Measurements from ENCODE around the gene CDH4. TPM values are rescaled to one million over a fixed set of nuclear protein-coding genes. Genes with fewer than 3 reads are reported as not detected.

Gene CDH4
- total RNA-seq, 1 donor from 2014 or later = 3.2 TPM

- Mint-ChIP-seq H3K27me3 (ENCODE audit: low read depth, unreplicated experiment) (peaks cover 48% of the 10 kb centered on the region), H3K4me3 (ENCODE audit: unreplicated experiment) (no peak overlapping the region), H3K4me1 (ENCODE audit: low read depth, unreplicated experiment) (no peaks in the 10 kb centered on the region), H3K9me3 (ENCODE audit: unreplicated experiment) (peaks cover 2% of the 10 kb centered on the region), H3K27ac (ENCODE audit: unreplicated experiment) (no peak overlapping the region), H3K36me3 (ENCODE audit: low read depth, unreplicated experiment) (peaks cover 2% of the 10 kb centered on the region)
- no peak overlapping the region for H3K27ac ChIP-seq (ENCODE audit: low read depth, low read length)
- H3K9me3 ChIP-seq (ENCODE audit: insufficient read depth, low read depth, low read length) = peaks cover 2% of the 10 kb centered on the region
- DNase-seq (ENCODE audit: low read depth) = no peak
- no peak overlapping the region for H3K4me2 ChIP-seq (ENCODE audit: low read length)
- H3K4me1 ChIP-seq (ENCODE audit: insufficient read depth, low read length) = no peaks in the 10 kb centered on the region
- no peaks in the 10 kb centered on the region for H3K27me3 ChIP-seq (ENCODE audit: insufficient read depth, low read length)
- H3K9ac ChIP-seq (ENCODE audit: low read length) = no peak overlapping the region
- H3K79me2 ChIP-seq (ENCODE audit: insufficient read depth, low read length) = no peaks in the 10 kb centered on the region
- no peaks in the 10 kb centered on the region for H3K36me3 ChIP-seq (ENCODE audit: insufficient read depth, low read length)
- H3K4me3 ChIP-seq (ENCODE audit: insufficient read depth, low read depth, low read length) = no peak overlapping the region
- FAIRE-seq = no peak
- H4K20me1 ChIP-seq (ENCODE audit: insufficient read depth, low read length) = no peaks in the 10 kb centered on the region
- no peak overlapping the region for H2AFZ ChIP-seq (ENCODE audit: low read depth, low read length)
- TF ChIP-seq EZH2 (IDR thresholded peaks at IDR 0.05; ENCODE audit: insufficient read depth, low read length) (no peak), CTCF (IDR thresholded peaks at IDR 0.05; ENCODE audit: insufficient read depth, low read depth, low read length) (no peak)
Observed at GRCh38 chr20:61847420-61847748, 595.3 kb downstream of the CDH4 start.

- no peak overlapping the region for H3K4me2 ChIP-seq (ENCODE audit: low read length)
- H3K9me3 ChIP-seq (ENCODE audit: insufficient read depth, low read depth, low read length) = peaks cover 2% of the 10 kb centered on the region
- FAIRE-seq (no peak), DNase-seq (ENCODE audit: low read depth) (no peak)
- Mint-ChIP-seq H3K36me3 (ENCODE audit: low read depth, unreplicated experiment) (peaks cover 2% of the 10 kb centered on the region), H3K27ac (ENCODE audit: unreplicated experiment) (no peak overlapping the region), H3K9me3 (ENCODE audit: unreplicated experiment) (peaks cover 2% of the 10 kb centered on the region), H3K27me3 (ENCODE audit: low read depth, unreplicated experiment) (peaks cover 48% of the 10 kb centered on the region), H3K4me3 (ENCODE audit: unreplicated experiment) (no peak overlapping the region), H3K4me1 (ENCODE audit: low read depth, unreplicated experiment) (no peaks in the 10 kb centered on the region)
- no peaks in the 10 kb centered on the region for H3K4me1 ChIP-seq (ENCODE audit: insufficient read depth, low read length)
- no peak overlapping the region for H3K9ac ChIP-seq (ENCODE audit: low read length)
- TF ChIP-seq CTCF (IDR thresholded peaks at IDR 0.05; ENCODE audit: insufficient read depth, low read depth, low read length) = no peak
- TF ChIP-seq EZH2 (IDR thresholded peaks at IDR 0.05; ENCODE audit: insufficient read depth, low read length) = no peak
- no peaks in the 10 kb centered on the region for H4K20me1 ChIP-seq (ENCODE audit: insufficient read depth, low read length)
- no peak overlapping the region for H2AFZ ChIP-seq (ENCODE audit: low read depth, low read length)
- H3K36me3 ChIP-seq (ENCODE audit: insufficient read depth, low read length) = no peaks in the 10 kb centered on the region
- H3K27me3 ChIP-seq (ENCODE audit: insufficient read depth, low read length) = no peaks in the 10 kb centered on the region
- H3K79me2 ChIP-seq (ENCODE audit: insufficient read depth, low read length) = no peaks in the 10 kb centered on the region
- H3K4me3 ChIP-seq (ENCODE audit: insufficient read depth, low read depth, low read length) = no peak overlapping the region
- H3K27ac ChIP-seq (ENCODE audit: low read depth, low read length) = no peak overlapping the region
Observed at GRCh38 chr20:61847986-61848385, 595.9 kb downstream of the CDH4 start.

- H3K4me3 Mint-ChIP-seq (ENCODE audit: unreplicated experiment) = no peak overlapping the region
Observed at GRCh38 chr20:61848851-61849250, 596.8 kb downstream of the CDH4 start.

More at GRCh38 chr20:61848851-61849250, 596.8 kb downstream of the CDH4 start:
- H4K20me1 ChIP-seq (ENCODE audit: insufficient read depth, low read length) = no peaks in the 10 kb centered on the region
- peaks cover 2% of the 10 kb centered on the region for H3K9me3 ChIP-seq (ENCODE audit: insufficient read depth, low read depth, low read length)
- FAIRE-seq = no peak
- Mint-ChIP-seq H3K4me1 (ENCODE audit: low read depth, unreplicated experiment) (no peaks in the 10 kb centered on the region), H3K27me3 (ENCODE audit: low read depth, unreplicated experiment) (peaks cover 46% of the 10 kb centered on the region), H3K36me3 (ENCODE audit: low read depth, unreplicated experiment) (peaks cover 2% of the 10 kb centered on the region), H3K9me3 (ENCODE audit: unreplicated experiment) (peaks cover 2% of the 10 kb centered on the region), H3K27ac (ENCODE audit: unreplicated experiment) (no peak overlapping the region)
- H3K27ac ChIP-seq (ENCODE audit: low read depth, low read length) = no peak overlapping the region
- TF ChIP-seq CTCF (IDR thresholded peaks at IDR 0.05; ENCODE audit: insufficient read depth, low read depth, low read length) (no peak), EZH2 (IDR thresholded peaks at IDR 0.05; ENCODE audit: insufficient read depth, low read length) (no peak)
- no peaks in the 10 kb centered on the region for H3K36me3 ChIP-seq (ENCODE audit: insufficient read depth, low read length)
- H3K4me2 ChIP-seq (ENCODE audit: low read length) = no peak overlapping the region
- H3K9ac ChIP-seq (ENCODE audit: low read length) = no peak overlapping the region
- H2AFZ ChIP-seq (ENCODE audit: low read depth, low read length) = no peak overlapping the region
- no peak for DNase-seq (ENCODE audit: low read depth)
- H3K4me3 ChIP-seq (ENCODE audit: insufficient read depth, low read depth, low read length) = no peak overlapping the region
- no peaks in the 10 kb centered on the region for H3K4me1 ChIP-seq (ENCODE audit: insufficient read depth, low read length)
- H3K79me2 ChIP-seq (ENCODE audit: insufficient read depth, low read length) = no peaks in the 10 kb centered on the region
- H3K27me3 ChIP-seq (ENCODE audit: insufficient read depth, low read length) = no peaks in the 10 kb centered on the region

Data from astrocyte (in vitro differentiated cells and primary cell).